Endothelial cell (in vitro differentiated cells): ENCODE results near the gene AGBL5. TPM values are rescaled to one million over a fixed set of nuclear protein-coding genes. Genes with fewer than 3 reads are reported as not detected.
A peak's percentile ranks its signal among the peaks of the same experiment; 100 is the strongest.
"Not testable (repeated sequence)": the region's sequence is repeated elsewhere in the genome, so short reads cannot be mapped to it uniquely, and the experiment has no call there.

Experiments
- DNase-seq: peaks from one replicate; pipeline ENCODE4 v3.0.0; 2021; ENCODE audit warnings: low spot score
- H3K27ac Mint-ChIP-seq: one replicate; pipeline ENCODE4 v1.8.0; 2021; ENCODE audit warnings: mixed read lengths, inconsistent platforms; ENCODE audit not compliant: unreplicated experiment
- H3K27me3 Mint-ChIP-seq: one replicate; pipeline ENCODE4 v1.8.0; 2021; ENCODE audit warnings: mild to moderate bottlenecking, moderate library complexity, mixed read lengths, inconsistent platforms; ENCODE audit not compliant: unreplicated experiment
- H3K36me3 Mint-ChIP-seq: one replicate; pipeline ENCODE4 v1.8.0; 2021; ENCODE audit warnings: mild to moderate bottlenecking, low read depth, mixed read lengths, inconsistent platforms; ENCODE audit not compliant: unreplicated experiment
- H3K4me1 Mint-ChIP-seq: one replicate; pipeline ENCODE4 v1.8.0; 2021; ENCODE audit warnings: mild to moderate bottlenecking, mixed read lengths, inconsistent platforms; ENCODE audit not compliant: unreplicated experiment
- H3K4me3 Mint-ChIP-seq: one replicate; pipeline ENCODE4 v1.8.0; 2021; ENCODE audit warnings: mild to moderate bottlenecking, mixed read lengths, inconsistent platforms; ENCODE audit not compliant: unreplicated experiment
- H3K9me3 Mint-ChIP-seq: one replicate; pipeline ENCODE4 v1.8.0; 2021; ENCODE audit warnings: mixed read lengths, inconsistent platforms; ENCODE audit not compliant: unreplicated experiment
- CTCF ChIP-seq: fragments of 200-600 bp; sonication (generic); IDR thresholded peaks from one replicate; pipeline ENCODE4 v1.5.0; 2021; ENCODE audit warnings: antibody characterized with exemption; ENCODE audit not compliant: unreplicated experiment
- total RNA-seq: library from RNA; stranded (reverse); fragmentation: NEBNext Ultra II Directional; extraction: Animal tissue kit (Norgen Biotek cat#: 25700); gene quantifications from one replicate; pipeline ENCODE4 v1.2.1, GENCODE V29; 2021; ENCODE audit not compliant: unreplicated experiment

AGBL5 gene
- total RNA-seq, 1 donor from 2014 or later = 32.5 TPM

GRCh38 chr2:27071990-27072830, 20.7 kb downstream of the AGBL5 start:
- Mint-ChIP-seq H3K9me3 (no peaks in the 10 kb centered on the region), H3K27ac (peak overlapping the region; percentile 18), H3K36me3 (peaks cover 15% of the 10 kb centered on the region), H3K27me3 (peaks cover 5% of the 10 kb centered on the region), H3K4me3 (peak overlapping the region; percentile 87), H3K4me1 (peaks cover 50% of the 10 kb centered on the region)
- no peak for DNase-seq
- TF ChIP-seq CTCF = no peak

DNA sequence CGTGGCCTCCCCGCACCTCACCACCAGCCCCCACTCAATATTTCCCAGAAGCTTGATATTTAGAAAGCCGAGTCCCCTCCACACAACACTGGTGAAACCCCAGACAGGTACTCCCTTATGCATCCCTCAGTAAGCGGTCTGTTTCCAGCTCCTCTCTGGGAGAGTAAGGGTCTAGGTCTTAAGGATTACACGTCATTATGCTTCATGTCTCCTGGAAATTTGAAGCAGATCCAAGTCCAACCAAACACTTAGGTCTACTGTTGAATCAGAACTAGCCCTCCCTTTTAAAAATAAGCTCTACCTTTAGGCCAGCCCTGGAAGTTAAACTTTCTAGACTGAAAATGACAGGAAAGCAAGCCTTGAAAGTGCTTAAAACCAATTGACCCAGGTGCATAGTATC, 21.5 kb downstream of the AGBL5 start:
- Mint-ChIP-seq H3K4me3 (peak overlapping the region; percentile 87), H3K36me3 (peaks cover 15% of the 10 kb centered on the region), H3K9me3 (no peaks in the 10 kb centered on the region), H3K27me3 (peaks cover 10% of the 10 kb centered on the region), H3K27ac (peak overlapping the region; percentile 68), H3K4me1 (peaks cover 51% of the 10 kb centered on the region)
- no peak for DNase-seq
- no peak for TF ChIP-seq CTCF

DNA sequence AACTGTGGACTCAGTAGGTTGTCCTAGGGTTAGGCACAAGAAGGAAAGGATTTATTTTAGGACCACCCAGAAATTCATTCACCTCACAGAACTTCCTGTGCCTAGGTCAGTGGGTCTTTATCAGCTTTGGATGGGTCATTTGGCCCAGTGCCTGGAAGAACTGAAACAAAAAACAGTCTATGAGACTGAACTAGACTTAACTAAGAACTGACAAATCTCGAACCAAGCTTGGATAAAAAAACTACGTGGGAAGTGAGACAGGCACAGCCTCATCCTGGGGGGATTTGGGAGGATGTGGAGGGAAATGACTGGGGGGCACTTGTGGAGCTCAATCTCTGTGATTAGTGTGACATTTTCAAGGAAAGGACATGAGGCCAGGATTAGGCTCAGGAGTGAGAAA, 22.3 kb downstream of the AGBL5 start:
- TF ChIP-seq CTCF = no peak
- no peak for DNase-seq
- Mint-ChIP-seq H3K4me3 (peak overlapping the region; percentile 8), H3K4me1 (peaks cover 47% of the 10 kb centered on the region), H3K36me3 (peaks cover 15% of the 10 kb centered on the region), H3K27ac (peak overlapping the region; percentile 10), H3K9me3 (no peaks in the 10 kb centered on the region), H3K27me3 (peaks cover 11% of the 10 kb centered on the region)

DNA sequence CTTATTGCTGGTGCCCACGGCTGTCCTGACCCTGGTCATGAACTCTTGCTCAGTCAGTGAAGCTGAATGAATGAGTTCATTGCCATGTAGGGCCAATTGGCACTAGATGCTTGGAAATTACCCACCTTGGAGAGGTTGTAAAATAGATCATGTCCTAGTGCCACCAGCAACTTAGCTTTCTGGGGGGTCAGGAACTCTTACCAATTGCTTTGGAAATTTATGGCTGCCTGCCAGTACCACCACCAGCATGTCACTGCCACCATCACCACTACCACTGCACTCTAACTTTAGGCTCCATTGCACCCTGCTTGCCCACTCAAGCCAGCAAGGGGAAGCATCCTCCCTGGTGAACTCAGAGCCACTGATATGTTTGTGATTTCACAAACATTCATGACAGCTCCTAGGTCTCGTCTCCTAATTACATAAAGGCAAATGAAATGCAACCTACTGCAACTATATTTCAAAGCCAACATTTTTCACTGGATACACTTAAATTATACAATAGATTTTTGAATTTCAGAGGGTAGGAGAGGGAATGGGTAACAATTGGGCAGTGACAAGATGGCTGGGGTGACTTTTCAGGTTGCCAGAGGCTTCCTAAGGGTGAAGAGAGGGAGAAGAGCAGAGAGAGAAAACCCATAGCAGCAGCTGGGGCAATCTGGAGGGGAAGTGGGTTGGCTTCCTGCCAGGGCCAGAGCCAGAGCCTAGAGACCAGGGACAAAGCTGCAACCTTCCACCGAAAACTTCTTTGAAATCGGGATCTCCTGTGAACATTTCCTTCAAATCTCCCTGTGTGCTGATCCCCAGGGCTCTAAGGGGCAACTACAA, 23.5 kb downstream of the AGBL5 start:
- Mint-ChIP-seq H3K9me3 (no peaks in the 10 kb centered on the region), H3K36me3 (peaks cover 4% of the 10 kb centered on the region), H3K4me3 (no peak overlapping the region), H3K27me3 (peaks cover 15% of the 10 kb centered on the region), H3K4me1 (peaks cover 37% of the 10 kb centered on the region), H3K27ac (peak overlapping the region; percentile 72)
- DNase-seq = peak; percentile 44
- no peak for TF ChIP-seq CTCF

GRCh38 chr2:27075566-27075871, 24.1 kb downstream of the AGBL5 start:
- Mint-ChIP-seq H3K4me1 (peaks cover 34% of the 10 kb centered on the region), H3K27ac (peak overlapping the region; percentile 72), H3K27me3 (peaks cover 18% of the 10 kb centered on the region)
- not testable (repeated sequence) for H3K9me3 Mint-ChIP-seq, H3K36me3 Mint-ChIP-seq, H3K4me3 Mint-ChIP-seq, DNase-seq
